Astrocyte (in vitro differentiated cells and primary cell): Measurements from ENCODE around the gene NEU1. TPM values are rescaled to one million over a fixed set of nuclear protein-coding genes. Genes with fewer than 3 reads are reported as not detected.
A peak's percentile ranks its signal among the peaks of the same experiment; 100 is the strongest.
"Not testable (repeated sequence)": the region's sequence is repeated elsewhere in the genome, so short reads cannot be mapped to it uniquely, and the experiment has no call there.

Experiments used
- DNase-seq: peaks from one replicate; pipeline ENCODE4 v3.0.0-alpha.2; 2010; ENCODE audit warnings: low read depth
- FAIRE-seq: peaks from 2 replicates; lab custom pipeline; 2011; peaks lifted over from hg19 to GRCh38; lab: Jason Lieb, UNC
- H2AFZ ChIP-seq: 2 replicates; pipeline ENCODE4 v1.6.0; 2012; ENCODE audit warnings: low read depth, low read length, inconsistent platforms
- H3K27ac ChIP-seq: 2 replicates; pipeline ENCODE4 v1.5.1; 2011; ENCODE audit warnings: low read depth, low read length, inconsistent platforms
- H3K27me3 ChIP-seq: 2 replicates; pipeline ENCODE4 v1.6.0; 2011; ENCODE audit warnings: low read length, inconsistent platforms; ENCODE audit not compliant: insufficient read depth
- H3K36me3 ChIP-seq: 2 replicates; pipeline ENCODE4 v1.5.1; 2011; ENCODE audit warnings: low read length, inconsistent platforms; ENCODE audit not compliant: insufficient read depth
- H3K4me1 ChIP-seq: 2 replicates; pipeline ENCODE4 v1.5.1; 2011; ENCODE audit warnings: low read length, inconsistent platforms; ENCODE audit not compliant: insufficient read depth
- H3K4me2 ChIP-seq: 2 replicates; pipeline ENCODE4 v1.6.0; 2012; ENCODE audit warnings: low read length, inconsistent platforms
- H3K4me3 ChIP-seq: 2 replicates; pipeline ENCODE4 v1.5.1; 2011; ENCODE audit warnings: low read depth, mild to moderate bottlenecking, low read length, inconsistent platforms; ENCODE audit not compliant: insufficient read depth
- H3K79me2 ChIP-seq: 2 replicates; pipeline ENCODE4 v1.6.0; 2012; ENCODE audit warnings: mild to moderate bottlenecking, low read length, inconsistent platforms; ENCODE audit not compliant: insufficient read depth
- H3K9ac ChIP-seq: 2 replicates; pipeline ENCODE4 v1.6.0; 2012; ENCODE audit warnings: mild to moderate bottlenecking, low read length, inconsistent platforms
- H3K9me3 ChIP-seq: 2 replicates; pipeline ENCODE4 v1.5.1; 2012; ENCODE audit warnings: low read depth, mild to moderate bottlenecking, low read length, inconsistent platforms; ENCODE audit not compliant: insufficient read depth
- H4K20me1 ChIP-seq: 2 replicates; pipeline ENCODE4 v1.6.0; 2012; ENCODE audit warnings: low read length, inconsistent platforms; ENCODE audit not compliant: insufficient read depth
- H3K27ac Mint-ChIP-seq: one replicate; pipeline ENCODE4 v1.8.0; 2021; ENCODE audit warnings: mild to moderate bottlenecking, mixed read lengths; ENCODE audit not compliant: unreplicated experiment
- H3K27me3 Mint-ChIP-seq: one replicate; pipeline ENCODE4 v1.8.0; 2021; ENCODE audit warnings: low read depth, mixed read lengths; ENCODE audit not compliant: unreplicated experiment
- H3K36me3 Mint-ChIP-seq: one replicate; pipeline ENCODE4 v1.8.0; 2021; ENCODE audit warnings: low read depth, mixed read lengths; ENCODE audit not compliant: unreplicated experiment
- H3K4me1 Mint-ChIP-seq: one replicate; pipeline ENCODE4 v1.8.0; 2021; ENCODE audit warnings: low read depth, mixed read lengths; ENCODE audit not compliant: unreplicated experiment
- H3K4me3 Mint-ChIP-seq: one replicate; pipeline ENCODE4 v1.8.0; 2021; ENCODE audit warnings: mild to moderate bottlenecking, moderate library complexity, mixed read lengths; ENCODE audit not compliant: unreplicated experiment
- H3K9me3 Mint-ChIP-seq: one replicate; pipeline ENCODE4 v1.8.0; 2021; ENCODE audit warnings: mild to moderate bottlenecking, mixed read lengths; ENCODE audit not compliant: unreplicated experiment
- EZH2 ChIP-seq: IDR thresholded peaks from 2 replicates; pipeline ENCODE4 v1.6.1; 2012; ENCODE audit warnings: mild to moderate bottlenecking, low read length, inconsistent platforms; ENCODE audit not compliant: insufficient read depth
- total RNA-seq: library from RNA; stranded (reverse); gene quantifications from 2 replicates; pipeline ENCODE4 v1.2.1, GENCODE V29; 2021
- TF ChIP-seq, protein P1 (sequence below): IDR thresholded peaks from 2 replicates; pipeline ENCODE4 v1.5.1; 2011; ENCODE audit warnings: low read depth, mild to moderate bottlenecking, inconsistent platforms, low read length, moderate library complexity; ENCODE audit not compliant: insufficient read depth

The NEU1 gene
- total RNA-seq, 1 donor from 2014 or later, result 47.3 TPM

DNA sequence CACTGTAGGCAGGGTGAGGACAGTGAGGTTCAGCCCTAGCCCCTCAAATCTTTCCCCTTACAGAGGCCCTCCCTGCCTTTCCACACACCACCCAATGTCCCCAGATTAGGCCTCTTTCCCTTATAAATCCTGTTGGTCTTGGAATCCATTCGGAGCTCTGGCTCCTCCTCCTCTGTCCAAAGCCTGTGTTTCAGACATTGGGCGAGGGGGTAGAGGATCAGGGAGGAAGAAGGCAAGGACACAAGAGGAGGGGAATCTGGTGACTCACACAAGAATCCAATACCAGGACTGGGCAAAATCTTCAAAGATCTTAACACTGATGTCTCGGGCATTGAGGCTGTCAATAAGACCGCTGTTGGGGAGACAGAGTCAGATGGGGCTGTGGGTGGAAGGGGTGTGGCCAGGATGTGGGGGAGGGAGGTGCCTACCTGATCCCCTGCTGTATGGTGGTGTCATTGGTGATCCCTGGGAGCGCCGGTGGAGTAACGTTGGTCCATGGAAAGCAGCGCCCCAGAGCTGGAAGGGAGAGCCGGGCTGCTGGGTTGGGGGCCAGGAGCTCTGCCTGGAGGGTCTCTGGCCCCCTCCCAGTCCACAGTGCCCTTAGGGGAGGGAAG lies 8.5 kb upstream of the NEU1 start:
- H3K27ac ChIP-seq, result no peak overlapping the region
- H3K9ac ChIP-seq, result no peak overlapping the region
- peak; percentile 11 for DNase-seq
- H4K20me1 ChIP-seq, result no peaks in the 10 kb centered on the region
- no peak overlapping the region for H3K4me2 ChIP-seq
- H3K4me3 ChIP-seq, result no peak overlapping the region
- no peaks in the 10 kb centered on the region for H3K36me3 Mint-ChIP-seq
- no peaks in the 10 kb centered on the region for H3K4me1 ChIP-seq
- H3K36me3 ChIP-seq, result no peaks in the 10 kb centered on the region
- H3K9me3 ChIP-seq, result no peaks in the 10 kb centered on the region
- peaks cover 10% of the 10 kb centered on the region for H3K27me3 Mint-ChIP-seq
- H2AFZ ChIP-seq, result peak overlapping the region; percentile 73
- H3K9me3 Mint-ChIP-seq, result no peaks in the 10 kb centered on the region
- H3K27ac Mint-ChIP-seq, result peak overlapping the region; percentile 77
- H3K27me3 ChIP-seq, result no peaks in the 10 kb centered on the region
- FAIRE-seq, result no peak
- H3K79me2 ChIP-seq, result no peaks in the 10 kb centered on the region
- no peak overlapping the region for H3K4me3 Mint-ChIP-seq
- peaks cover 11% of the 10 kb centered on the region for H3K4me1 Mint-ChIP-seq
- TF ChIP-seq EZH2, result no peak
- TF ChIP-seq, protein P1, sequence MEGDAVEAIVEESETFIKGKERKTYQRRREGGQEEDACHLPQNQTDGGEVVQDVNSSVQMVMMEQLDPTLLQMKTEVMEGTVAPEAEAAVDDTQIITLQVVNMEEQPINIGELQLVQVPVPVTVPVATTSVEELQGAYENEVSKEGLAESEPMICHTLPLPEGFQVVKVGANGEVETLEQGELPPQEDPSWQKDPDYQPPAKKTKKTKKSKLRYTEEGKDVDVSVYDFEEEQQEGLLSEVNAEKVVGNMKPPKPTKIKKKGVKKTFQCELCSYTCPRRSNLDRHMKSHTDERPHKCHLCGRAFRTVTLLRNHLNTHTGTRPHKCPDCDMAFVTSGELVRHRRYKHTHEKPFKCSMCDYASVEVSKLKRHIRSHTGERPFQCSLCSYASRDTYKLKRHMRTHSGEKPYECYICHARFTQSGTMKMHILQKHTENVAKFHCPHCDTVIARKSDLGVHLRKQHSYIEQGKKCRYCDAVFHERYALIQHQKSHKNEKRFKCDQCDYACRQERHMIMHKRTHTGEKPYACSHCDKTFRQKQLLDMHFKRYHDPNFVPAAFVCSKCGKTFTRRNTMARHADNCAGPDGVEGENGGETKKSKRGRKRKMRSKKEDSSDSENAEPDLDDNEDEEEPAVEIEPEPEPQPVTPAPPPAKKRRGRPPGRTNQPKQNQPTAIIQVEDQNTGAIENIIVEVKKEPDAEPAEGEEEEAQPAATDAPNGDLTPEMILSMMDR, result no peak

DNA sequence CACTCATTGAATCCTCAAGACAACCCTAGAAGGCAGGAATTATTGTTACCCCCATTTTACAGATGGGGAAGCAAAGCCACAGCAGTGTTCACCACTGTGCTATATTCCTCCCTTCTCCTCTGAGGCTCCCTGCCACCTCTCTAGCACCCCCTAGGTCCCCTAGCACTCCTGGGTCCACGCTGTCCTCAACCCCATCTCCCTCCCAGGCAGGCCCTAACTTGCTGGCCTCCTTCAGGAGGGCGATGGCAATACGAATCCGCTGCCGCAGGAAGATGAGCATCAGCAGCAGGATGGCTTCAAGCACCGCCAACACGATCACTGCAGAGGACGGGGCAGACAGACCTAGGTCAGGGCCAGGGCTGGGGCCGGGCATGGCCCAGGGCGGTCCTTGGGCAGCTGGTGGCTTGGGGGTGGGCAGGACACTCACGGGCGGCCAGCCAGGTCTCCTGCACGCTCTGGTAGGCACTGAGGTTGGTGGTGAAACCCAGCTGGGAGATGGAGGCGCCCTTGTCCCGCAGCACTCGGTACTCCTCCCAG lies 7.8 kb upstream of the NEU1 start:
- no peaks in the 10 kb centered on the region for H3K79me2 ChIP-seq
- Mint-ChIP-seq H3K4me3 (no peak overlapping the region), H3K27ac (no peak overlapping the region), H3K4me1 (peaks cover 8% of the 10 kb centered on the region), H3K27me3 (peaks cover 7% of the 10 kb centered on the region), H3K9me3 (no peaks in the 10 kb centered on the region), H3K36me3 (no peaks in the 10 kb centered on the region)
- H3K27ac ChIP-seq, result no peak overlapping the region
- H3K36me3 ChIP-seq, result no peaks in the 10 kb centered on the region
- no peak overlapping the region for H3K4me2 ChIP-seq
- H3K27me3 ChIP-seq, result no peaks in the 10 kb centered on the region
- DNase-seq (no peak), FAIRE-seq (no peak)
- TF ChIP-seq, protein P1, result no peak
- no peak for TF ChIP-seq EZH2
- H4K20me1 ChIP-seq, result no peaks in the 10 kb centered on the region
- no peak overlapping the region for H2AFZ ChIP-seq
- H3K4me1 ChIP-seq, result no peaks in the 10 kb centered on the region
- no peaks in the 10 kb centered on the region for H3K9me3 ChIP-seq
- no peak overlapping the region for H3K4me3 ChIP-seq
- no peak overlapping the region for H3K9ac ChIP-seq

DNA sequence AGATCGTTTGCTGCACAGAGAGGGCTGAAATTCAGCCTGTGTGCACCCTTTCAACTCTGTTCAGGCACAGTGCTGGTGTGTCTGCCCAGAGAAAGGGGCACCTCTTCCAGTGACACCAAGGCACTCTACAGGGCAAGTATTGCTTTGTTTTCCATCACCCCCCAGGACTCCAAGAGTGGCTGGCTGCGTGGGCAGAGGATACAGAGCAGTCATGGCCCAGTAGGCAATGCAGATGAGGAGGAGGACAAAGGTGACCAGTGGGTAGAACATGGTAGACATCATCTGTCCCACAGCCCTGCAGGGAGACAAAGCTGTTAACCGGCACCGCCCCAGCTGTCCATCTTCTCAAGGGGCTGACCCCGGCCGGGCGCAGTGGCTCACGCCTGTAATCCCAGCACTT lies 6.7 kb upstream of the NEU1 start:
- Histone ChIP-seq H3K36me3 (no peaks in the 10 kb centered on the region), H3K9ac (no peak overlapping the region), H4K20me1 (no peaks in the 10 kb centered on the region), H3K9me3 (no peaks in the 10 kb centered on the region), H3K27me3 (no peaks in the 10 kb centered on the region), H3K4me1 (peaks cover under 1% of the 10 kb centered on the region), H3K79me2 (no peaks in the 10 kb centered on the region), H3K4me2 (no peak overlapping the region), H2AFZ (no peak overlapping the region), H3K4me3 (no peak overlapping the region), H3K27ac (no peak overlapping the region)
- Mint-ChIP-seq H3K4me3 (no peak overlapping the region), H3K27ac (no peak overlapping the region), H3K27me3 (peaks cover 7% of the 10 kb centered on the region), H3K9me3 (no peaks in the 10 kb centered on the region), H3K4me1 (peaks cover 8% of the 10 kb centered on the region), H3K36me3 (no peaks in the 10 kb centered on the region)
- FAIRE-seq (no peak), DNase-seq (no peak)
- TF ChIP-seq, protein P1, result no peak
- TF ChIP-seq EZH2, result no peak

DNA sequence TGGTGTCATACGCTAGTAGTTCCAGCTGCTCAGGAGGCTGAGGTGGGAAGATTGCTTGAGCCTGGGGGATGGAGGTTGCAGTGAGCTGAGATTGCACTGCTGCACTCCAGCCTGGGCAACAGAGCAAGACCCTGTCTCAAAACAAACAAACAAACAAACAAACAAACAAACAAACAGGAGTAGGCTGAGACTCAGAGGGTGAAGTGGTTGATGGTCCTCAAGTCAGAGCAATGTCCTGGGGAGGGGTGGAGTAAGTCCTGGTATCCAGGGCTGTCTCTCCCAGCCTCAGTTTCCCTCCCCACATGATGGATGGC lies 6.0 kb upstream of the NEU1 start:
- H3K4me1 Mint-ChIP-seq, H3K36me3 ChIP-seq, H3K9me3 ChIP-seq, H3K4me1 ChIP-seq, H2AFZ ChIP-seq, DNase-seq, H3K27me3 ChIP-seq, H3K9ac ChIP-seq, H3K4me2 ChIP-seq, H3K4me3 Mint-ChIP-seq, H4K20me1 ChIP-seq, H3K27me3 Mint-ChIP-seq, FAIRE-seq, H3K9me3 Mint-ChIP-seq, H3K4me3 ChIP-seq, H3K27ac ChIP-seq, H3K79me2 ChIP-seq, H3K27ac Mint-ChIP-seq, H3K36me3 Mint-ChIP-seq: not testable (repeated sequence)
